Measurements from ENCODE around the gene ATP6V0E2.

DNA sequence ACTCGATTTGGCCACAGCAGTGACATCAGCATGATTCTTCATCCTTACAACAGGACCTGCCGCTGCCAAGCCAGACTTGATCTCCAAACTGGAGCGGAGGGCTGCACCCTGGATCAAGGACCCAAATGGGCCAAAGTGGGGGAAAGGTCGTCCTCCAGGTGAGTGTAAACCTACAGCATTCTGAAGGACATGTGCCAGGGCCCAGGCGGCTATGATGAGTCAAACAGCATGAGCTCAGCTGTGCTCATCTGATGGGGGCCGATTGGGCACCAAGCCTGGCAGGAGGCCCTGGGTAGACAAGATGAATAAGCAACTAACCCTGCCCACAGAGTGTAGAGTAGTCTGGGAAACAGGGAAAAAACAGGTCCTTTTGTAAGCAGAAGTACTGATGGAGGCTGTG lies 14.4 kb upstream of the ATP6V0E2 start:
- TF ChIP-seq, protein P1, sequence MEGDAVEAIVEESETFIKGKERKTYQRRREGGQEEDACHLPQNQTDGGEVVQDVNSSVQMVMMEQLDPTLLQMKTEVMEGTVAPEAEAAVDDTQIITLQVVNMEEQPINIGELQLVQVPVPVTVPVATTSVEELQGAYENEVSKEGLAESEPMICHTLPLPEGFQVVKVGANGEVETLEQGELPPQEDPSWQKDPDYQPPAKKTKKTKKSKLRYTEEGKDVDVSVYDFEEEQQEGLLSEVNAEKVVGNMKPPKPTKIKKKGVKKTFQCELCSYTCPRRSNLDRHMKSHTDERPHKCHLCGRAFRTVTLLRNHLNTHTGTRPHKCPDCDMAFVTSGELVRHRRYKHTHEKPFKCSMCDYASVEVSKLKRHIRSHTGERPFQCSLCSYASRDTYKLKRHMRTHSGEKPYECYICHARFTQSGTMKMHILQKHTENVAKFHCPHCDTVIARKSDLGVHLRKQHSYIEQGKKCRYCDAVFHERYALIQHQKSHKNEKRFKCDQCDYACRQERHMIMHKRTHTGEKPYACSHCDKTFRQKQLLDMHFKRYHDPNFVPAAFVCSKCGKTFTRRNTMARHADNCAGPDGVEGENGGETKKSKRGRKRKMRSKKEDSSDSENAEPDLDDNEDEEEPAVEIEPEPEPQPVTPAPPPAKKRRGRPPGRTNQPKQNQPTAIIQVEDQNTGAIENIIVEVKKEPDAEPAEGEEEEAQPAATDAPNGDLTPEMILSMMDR (IDR thresholded peaks at IDR 0.05), result no peak
- TF ChIP-seq POLR2A (IDR thresholded peaks at IDR 0.05), result no peak
